ENCODE measurements around the gene METTL1.
"Not testable (repeated sequence)": the region's sequence is repeated elsewhere in the genome, so short reads cannot be mapped to it uniquely, and the experiment has no call there.

METTL1 gene

DNA sequence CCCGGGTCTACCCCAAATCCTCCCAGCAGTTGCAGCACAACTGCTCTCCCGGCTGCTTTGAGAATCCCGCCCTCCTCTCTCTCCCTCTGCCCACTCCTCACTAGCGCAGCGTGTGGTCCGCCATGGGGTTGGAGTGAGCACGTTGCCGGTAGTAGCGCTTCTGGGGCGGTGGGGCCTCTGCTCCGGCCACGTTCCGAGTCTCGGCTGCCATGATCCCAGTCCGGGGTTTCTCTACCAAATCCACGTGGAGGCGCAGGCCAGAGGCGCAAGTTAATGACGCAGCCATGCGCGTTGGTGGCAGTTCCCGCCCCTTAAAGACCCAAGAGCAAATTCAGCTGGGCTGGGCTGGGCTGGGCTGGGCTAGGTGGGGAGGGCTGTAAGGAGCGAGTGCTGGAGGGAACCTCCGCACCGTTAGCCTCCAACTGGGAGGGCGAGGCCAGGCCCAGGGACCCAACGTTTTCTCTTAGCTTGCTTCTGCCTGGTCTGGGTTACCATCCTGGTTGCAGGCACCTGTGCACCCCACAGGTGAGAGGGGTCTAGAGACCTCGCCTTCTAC is at the start of gene METTL1:
TSS of gene METTL1 (minus strand) at position 233 of the 556 bp plus-strand sequence. CDS start at position 211, 22 bp downstream.
- peak; percentile 65 for DNase-seq

- DNase-seq, result not testable (repeated sequence)
These were observed 49.1 kb upstream of the METTL1 start for GRCh38 chr12:57821015-57821414.

- not testable (repeated sequence) for DNase-seq
These were observed 48.2 kb upstream of the METTL1 start for GRCh38 chr12:57820119-57820518.

- DNase-seq, result not testable (repeated sequence)
These were observed 46.1 kb upstream of the METTL1 start for GRCh38 chr12:57817990-57818331.

DNA sequence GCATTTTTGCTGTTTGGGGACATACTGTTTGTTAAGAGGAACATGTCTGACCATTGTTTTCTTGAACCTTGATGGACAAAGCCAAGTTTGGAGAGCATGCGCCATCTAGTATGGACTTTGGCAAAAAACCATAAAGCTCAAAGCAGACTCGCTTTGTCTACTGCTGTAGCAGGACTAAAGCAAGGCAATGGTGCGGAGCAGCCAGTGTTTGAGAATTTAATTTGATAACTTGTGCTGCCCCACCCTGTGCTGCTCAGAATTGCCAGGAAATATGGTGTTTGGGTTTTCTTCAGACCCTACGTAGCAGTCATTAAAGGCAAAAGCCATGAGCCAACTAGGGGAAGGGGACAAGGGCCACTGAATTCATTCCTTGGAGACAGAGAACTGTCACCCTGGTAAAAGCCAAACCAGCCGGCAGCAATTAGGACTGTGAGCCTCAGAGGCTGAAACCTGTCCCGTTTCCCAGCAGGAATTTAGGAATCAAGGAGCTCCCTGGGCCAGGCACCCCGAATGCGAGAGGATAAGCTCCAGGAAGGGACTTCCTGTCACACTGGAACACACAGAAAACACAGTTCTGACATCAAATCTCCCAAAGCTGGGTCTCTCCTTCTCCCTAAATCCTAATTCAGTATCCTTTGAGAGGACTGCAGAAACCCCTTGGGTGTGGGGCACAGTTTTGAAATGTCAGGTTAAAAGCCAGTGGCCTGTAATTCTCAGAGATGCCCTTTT is 45.5 kb upstream of the METTL1 start:
- no peak for DNase-seq

GRCh38 chr12:57816855-57817151 is 44.9 kb upstream of the METTL1 start:
- no peak for DNase-seq

DNA sequence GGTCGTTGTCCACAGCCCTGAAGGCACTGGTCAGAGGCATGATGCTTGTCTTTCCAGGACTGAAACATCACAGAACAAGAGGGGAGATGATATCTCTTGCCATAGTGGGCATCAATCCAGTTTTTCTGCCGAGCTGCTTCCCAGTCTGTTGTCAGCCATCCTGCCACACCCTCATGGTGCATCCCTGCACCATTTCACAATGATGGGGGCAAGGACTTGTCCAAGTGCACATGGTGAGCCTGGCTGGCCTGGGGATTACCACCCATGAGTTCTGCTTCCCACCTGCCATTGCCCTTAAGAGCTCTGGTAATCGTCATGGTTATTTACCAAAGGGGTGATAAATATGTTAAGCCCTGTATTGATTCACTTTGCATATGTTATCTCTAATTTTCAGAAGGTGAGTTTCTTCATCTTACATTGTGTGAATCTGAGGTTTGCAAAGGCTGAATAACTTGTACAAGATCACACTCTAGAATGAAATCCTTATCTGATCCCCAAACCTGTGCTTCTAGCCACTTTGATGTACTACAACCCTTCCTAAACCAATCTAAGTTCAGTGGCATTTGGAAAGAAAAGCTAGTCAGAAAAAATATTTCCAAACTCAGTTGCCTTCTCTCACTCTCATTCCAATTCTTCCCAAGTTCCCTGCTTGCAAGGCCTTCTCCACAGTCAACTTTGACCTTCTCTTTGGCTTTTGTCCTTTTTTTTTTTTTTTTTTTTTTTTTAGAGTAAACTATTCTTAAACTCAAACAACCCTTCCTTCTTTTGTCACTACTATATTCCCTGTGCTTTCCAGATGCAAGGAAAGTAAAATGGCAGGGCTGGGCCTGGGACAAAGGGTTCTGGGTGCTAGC is 44.3 kb upstream of the METTL1 start:
- DNase-seq, result no peak

GRCh38 chr12:57815177-57816000 is 43.5 kb upstream of the METTL1 start:
- peak; percentile 88 for DNase-seq

DNA sequence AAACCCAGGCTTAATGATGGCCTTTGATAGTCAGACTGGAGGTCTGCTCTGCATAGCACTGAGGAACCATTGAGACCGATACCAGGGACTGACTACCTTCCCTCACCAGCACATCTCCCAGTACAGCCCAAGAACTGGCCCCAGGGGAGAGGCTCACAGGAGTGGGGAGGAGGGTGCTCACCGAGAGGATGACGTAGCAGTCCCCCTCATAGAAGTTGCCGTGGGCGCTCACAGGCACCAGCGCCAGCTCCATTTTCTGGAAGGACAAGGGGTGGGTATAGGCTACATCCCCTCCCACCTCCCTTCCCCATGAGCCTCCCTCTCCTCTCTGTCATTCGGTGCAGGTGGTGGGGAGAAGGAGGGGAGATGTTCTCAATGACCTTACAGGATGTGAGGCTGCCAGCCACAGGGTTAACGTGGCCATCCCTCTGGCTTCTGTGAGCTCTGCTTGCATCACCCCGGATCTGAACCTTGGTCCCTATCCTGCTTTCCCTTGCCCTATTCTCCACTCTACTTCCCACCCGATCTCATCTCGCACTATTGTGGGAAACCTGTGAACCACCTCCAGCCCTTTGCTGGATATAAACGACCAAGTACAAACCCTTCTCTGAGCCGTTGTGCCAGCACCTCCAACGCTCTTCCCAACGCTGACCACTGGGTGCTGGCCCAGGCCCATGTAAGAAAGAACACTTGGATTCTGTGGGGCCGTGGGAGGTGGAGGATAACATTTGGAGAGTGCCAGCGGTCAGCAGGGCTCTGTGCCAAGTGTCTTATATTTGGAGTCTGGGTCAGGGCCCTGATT is 42.3 kb upstream of the METTL1 start:
- DNase-seq, result no peak

- DNase-seq, result no peak
These were observed 41.4 kb upstream of the METTL1 start for GRCh38 chr12:57813111-57813970.

DNA sequence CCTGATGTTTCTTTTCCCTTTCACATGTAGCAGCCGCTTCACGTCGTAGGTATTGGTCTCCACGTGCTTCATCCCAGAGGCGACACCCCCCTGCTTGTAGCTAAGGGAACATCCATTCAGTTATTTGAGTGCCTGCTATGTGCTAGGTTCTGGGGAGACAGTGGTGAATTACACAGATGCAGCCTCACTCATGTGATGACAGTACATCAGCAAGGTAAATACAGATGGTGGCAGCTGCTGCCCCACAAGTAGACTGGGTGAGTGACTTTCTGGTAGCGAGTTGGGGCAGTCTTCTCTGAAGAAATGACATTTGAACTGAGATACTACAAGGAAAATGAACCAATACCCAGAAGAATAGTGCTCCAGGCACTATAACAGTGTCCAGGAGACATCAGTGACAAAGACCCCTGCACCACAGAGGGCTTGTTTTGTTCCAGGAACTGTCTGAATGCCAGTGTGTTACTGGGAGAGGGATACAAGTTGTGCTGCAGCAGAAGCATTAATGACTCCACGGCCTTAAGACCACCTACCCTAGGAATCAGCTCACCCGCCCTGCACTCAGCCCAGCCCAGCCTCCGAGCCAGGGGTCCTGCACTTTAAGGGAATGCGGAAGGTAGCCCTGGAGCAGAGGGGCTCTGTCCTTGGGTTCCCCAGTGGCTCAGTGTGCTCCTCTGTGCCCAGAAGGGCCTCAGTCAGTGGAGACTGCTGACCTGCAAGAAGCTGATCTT is 39.3 kb upstream of the METTL1 start:
- no peak for DNase-seq

- DNase-seq, result no peak
These were observed 38.5 kb upstream of the METTL1 start for GRCh38 chr12:57810450-57810849.

DNA sequence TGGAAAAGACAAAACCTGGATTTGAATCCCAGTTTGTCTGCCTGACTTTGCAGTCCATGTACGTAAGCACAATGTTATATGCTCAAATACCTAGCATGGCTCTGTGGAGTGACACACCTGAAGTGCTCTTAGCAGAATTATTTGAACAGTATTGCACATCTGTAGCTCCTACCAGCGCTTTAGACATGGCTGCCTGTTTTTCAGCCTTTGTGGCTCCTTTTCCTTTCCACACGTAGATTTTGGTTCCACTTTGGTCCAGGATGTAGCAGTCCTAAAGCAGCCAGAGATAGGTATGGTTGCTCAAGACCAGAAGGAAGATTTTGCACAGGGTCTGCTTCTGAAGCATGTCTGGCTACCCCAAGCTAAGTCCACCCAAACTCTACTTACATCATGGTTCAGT is 37.5 kb upstream of the METTL1 start:
- no peak for DNase-seq

GRCh38 chr12:57808351-57808750 is 36.4 kb upstream of the METTL1 start:
- DNase-seq, result no peak

- no peak for DNase-seq
These were observed 35.4 kb upstream of the METTL1 start for GRCh38 chr12:57807285-57807684.

DNA sequence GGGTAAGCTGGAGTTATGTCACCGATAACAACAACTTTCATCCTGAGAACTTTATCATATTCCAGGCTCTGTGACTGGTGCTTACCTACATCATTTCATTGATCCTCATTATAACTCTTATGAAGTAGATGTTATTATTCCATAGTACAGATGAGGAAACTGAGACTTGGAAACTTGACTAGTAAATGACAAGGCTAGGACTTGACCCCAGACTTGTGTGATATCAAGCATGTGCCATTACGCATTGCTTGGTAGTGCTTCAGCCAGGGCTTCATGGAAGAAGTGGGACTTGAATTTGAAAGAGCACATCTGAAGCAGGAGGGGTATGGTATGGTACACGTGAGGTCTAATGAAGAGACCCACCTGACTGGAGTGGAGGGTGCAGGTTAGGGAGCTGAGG is 34.8 kb upstream of the METTL1 start:
- no peak for DNase-seq

- no peak for DNase-seq
These were observed 31.5 kb upstream of the METTL1 start for GRCh38 chr12:57803319-57803893.

- DNase-seq, result no peak
These were observed 30.7 kb upstream of the METTL1 start for GRCh38 chr12:57802607-57803006.

- DNase-seq, result no peak
These were observed 29.1 kb upstream of the METTL1 start for GRCh38 chr12:57800965-57801364.

DNA sequence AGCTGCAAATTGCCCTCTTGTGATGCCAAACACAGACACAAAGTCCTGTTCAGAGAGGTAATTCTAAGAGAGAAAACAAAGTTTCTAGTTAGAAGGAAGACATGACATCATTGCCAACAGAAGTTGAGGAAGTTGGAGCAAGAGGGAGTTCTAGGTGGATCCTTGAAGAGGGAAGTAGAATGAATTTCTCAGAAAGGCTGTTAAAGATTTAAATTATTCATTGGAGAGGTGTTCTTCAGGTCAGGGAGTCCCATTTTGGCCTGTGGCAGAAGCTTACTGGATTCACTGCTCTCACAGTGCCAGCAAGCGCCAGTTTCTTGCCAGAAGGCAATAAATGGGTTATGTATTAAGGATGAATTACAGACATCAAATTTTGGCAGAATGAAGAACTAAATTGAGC is 26.0 kb upstream of the METTL1 start:
- DNase-seq, result no peak
